ENCODE data around the gene CLOCK. TPM values are rescaled to one million over a fixed set of nuclear protein-coding genes. Genes with fewer than 3 reads are reported as not detected.

CLOCK gene
- total RNA-seq, 4 donors from 2014 or later = 18.7 to 30.4 (median 27.0) TPM

DNA sequence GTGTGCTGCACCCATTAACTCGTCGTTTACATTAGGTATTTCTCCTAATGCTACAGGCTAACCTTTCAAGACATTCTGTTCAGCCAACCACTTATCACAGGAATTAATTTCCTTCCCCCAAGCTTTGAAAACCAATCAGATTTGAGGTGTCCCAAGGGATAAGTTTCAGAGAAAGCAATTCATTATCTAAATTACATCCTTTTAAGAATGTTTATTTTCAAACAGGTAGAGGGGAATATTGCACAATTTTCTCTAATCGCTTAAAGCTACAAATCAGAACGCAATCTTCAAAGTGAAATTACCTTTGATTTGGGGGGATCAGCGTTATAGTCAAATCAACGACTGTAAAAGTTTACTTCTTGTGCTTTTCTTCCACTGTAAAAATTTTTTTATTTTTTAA lies 1.6 kb downstream of the CLOCK start:
- ATAC-seq (ENCODE audit: low FRiP score) (no peak), DNase-seq (ENCODE audit: low spot score) (no peak)
- TF ChIP-seq, protein P1, sequence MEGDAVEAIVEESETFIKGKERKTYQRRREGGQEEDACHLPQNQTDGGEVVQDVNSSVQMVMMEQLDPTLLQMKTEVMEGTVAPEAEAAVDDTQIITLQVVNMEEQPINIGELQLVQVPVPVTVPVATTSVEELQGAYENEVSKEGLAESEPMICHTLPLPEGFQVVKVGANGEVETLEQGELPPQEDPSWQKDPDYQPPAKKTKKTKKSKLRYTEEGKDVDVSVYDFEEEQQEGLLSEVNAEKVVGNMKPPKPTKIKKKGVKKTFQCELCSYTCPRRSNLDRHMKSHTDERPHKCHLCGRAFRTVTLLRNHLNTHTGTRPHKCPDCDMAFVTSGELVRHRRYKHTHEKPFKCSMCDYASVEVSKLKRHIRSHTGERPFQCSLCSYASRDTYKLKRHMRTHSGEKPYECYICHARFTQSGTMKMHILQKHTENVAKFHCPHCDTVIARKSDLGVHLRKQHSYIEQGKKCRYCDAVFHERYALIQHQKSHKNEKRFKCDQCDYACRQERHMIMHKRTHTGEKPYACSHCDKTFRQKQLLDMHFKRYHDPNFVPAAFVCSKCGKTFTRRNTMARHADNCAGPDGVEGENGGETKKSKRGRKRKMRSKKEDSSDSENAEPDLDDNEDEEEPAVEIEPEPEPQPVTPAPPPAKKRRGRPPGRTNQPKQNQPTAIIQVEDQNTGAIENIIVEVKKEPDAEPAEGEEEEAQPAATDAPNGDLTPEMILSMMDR (IDR thresholded peaks at IDR 0.05) = no peak

DNA sequence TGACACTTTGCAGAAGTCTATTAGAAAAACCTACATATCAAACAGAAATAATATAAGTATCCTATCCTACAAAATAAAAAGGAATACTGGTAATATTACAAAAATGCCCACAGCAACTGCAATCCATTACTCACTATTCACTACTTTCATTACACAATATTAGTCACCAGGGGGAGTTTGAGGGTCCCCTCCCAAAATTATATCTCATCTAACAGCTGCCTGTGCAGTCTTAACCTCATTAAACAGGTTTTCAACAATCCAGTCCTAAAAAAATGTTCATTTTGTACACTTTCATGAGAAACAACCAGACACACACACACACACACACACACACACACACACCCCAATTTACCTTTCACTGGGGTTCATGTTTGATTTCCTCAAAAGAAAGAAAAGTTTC lies 2.9 kb downstream of the CLOCK start:
- no peak for DNase-seq (ENCODE audit: low spot score)
- ATAC-seq (ENCODE audit: low FRiP score) = no peak

DNA sequence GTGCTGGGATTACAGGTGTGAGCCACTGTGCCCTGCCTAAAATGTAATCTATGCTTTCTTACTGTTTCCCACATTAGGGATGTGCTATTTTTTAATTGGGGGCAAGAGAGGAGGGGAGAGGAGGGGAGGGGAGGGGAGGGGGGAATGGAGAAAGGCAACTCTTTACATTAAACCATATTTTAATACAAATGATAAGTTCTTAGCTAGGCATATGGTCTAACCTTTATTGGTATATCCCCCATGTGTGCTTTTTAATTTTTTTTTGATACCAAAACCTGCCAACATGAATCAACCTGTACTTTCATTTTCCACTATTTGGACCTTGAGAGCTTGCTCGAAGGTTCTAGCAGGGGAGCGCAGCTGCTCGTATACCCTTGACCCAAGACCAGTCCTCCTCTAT lies 6.4 kb downstream of the CLOCK start:
- DNase-seq (ENCODE audit: low spot score) (no peak), ATAC-seq (ENCODE audit: low FRiP score) (no peak)
- TF ChIP-seq, protein P1 (IDR thresholded peaks at IDR 0.05) = no peak

More for the DNA sequence above, 2.9 kb downstream of the CLOCK start:
- TF ChIP-seq, protein P1 (IDR thresholded peaks at IDR 0.05) = no peak

DNA sequence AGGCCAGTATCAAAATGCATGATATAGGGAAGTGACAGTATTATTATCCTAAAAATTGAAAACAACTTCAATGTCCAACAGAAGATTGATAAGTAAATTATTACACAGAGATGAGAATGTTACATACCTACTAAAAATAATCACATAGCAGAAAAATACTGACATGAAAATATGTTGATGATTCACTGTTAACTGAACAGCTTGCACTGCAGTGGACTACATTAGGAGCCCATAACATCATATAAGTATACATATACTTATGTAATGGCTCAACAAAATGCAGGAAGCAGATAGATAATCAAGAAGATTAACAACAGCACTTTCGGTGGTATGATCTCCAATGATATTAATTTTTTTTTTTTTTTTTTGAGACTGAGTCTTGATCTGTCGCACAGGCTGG lies 7.1 kb downstream of the CLOCK start:
- ATAC-seq (ENCODE audit: low FRiP score) (no peak), DNase-seq (ENCODE audit: low spot score) (no peak)
- TF ChIP-seq, protein P1 (IDR thresholded peaks at IDR 0.05) = no peak

DNA sequence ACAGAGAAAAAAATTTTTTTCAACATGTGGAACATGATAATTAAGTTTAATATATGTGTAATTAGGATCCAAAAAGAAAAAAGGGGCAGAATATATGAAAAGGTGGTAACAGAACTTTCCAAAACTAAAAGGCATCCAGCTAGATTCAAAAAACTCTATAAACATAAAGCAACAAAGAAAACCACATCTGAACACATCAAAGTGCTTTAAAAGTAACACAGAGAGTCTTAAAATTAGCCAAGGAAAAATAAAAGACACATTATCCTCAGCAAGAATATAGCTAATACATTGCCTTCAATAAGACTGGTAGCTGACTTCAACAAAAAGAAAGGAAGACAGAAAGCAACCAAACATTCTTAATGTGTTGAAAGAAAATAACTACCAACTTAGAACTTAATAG lies 8.2 kb downstream of the CLOCK start:
- no peak for ATAC-seq (ENCODE audit: low FRiP score)
- TF ChIP-seq, protein P1 (IDR thresholded peaks at IDR 0.05) = no peak
- no peak for DNase-seq (ENCODE audit: low spot score)

DNA sequence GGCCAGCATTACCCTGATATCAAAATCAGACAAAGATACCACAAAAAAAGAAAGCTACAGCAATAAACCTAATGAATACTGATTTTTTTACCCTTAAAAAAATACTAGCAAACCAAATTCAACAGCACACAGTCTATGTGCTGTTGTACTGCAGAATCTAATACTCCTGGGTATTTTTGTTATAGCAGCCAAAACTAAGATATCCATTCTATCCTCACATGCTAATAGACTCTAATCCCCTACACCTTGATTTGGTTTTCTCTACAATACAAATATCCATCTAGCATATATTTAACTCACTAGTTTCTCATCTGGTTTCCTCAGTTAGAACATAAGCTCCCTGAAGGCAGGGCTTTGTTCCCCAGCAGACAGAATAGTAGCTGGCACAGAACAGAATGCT lies 12.4 kb downstream of the CLOCK start:
- ATAC-seq (ENCODE audit: low FRiP score) = no peak
- TF ChIP-seq, protein P1 (IDR thresholded peaks at IDR 0.05) = no peak
- no peak for DNase-seq (ENCODE audit: low spot score)

DNA sequence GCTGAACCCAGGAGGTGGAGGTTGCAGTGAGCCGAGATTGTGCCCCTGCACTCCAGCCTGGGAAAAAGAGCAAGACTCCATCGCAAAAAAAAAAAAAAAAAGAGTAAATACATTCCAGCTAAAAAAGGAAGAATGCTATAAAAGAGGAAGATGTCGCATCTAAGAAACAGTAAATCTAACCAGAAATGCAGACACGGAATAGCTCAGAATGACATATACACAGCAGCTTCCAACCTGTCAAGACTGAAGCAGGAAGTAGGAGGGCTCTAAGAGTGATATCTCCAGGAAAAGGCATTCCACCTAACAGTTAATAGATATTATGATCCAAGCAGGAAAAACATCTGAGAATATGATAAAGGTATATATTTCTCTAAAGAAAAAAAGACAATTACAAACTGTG lies 16.0 kb downstream of the CLOCK start:
- TF ChIP-seq, protein P1 (IDR thresholded peaks at IDR 0.05) = no peak
- no peak for ATAC-seq (ENCODE audit: low FRiP score)
- DNase-seq (ENCODE audit: low spot score) = no peak

Measured in omental fat pad (tissue), 4 donors.